ENCODE data around the gene PRSS22. TPM values are rescaled to one million over a fixed set of nuclear protein-coding genes. Genes with fewer than 3 reads are reported as not detected.

Gene PRSS22
- total RNA-seq, 1 donor from 2014 or later = not detected

DNA sequence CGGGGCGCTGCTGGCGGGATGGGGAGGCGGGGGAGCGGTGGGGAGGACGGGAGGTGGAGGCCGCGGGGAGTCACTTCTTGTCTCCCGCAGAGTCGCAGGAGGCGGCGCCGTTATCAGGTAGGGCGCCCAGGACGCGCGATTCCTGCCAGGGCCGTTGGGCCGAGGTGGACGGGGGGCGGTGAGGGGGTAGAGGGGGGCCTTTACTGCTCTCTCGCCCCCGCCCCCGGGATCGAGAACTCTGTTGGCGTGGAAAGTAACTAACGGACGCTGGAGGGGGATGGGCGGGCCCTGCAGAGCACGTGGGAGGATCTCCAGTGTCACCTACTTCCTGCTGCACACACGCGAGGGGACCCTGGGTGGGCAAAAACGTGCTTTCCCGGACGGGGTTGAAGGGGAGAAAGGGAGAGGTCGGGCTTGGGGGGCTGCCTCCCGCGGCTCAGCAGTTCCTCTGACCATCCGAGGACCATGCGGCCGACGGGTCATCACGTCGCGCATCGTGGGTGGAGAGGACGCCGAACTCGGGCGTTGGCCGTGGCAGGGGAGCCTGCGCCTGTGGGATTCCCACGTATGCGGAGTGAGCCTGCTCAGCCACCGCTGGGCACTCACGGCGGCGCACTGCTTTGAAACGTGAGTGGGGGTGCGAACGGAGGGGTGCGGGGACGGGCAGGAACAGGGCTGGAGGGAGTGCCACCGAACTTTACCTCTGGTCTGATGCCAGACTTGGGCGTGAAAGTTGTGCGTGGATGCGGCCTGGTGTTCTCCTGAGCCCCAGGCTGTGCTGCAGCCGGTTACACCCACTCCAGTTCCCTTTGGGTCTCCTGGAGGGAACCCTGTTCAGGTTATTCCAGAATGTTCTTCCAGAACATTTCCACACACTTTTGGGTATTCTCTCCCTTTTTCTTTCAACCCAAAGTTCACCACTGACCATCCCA, 40.4 kb downstream of the PRSS22 start:
- DNase-seq (ENCODE audit: low read depth) = no peak

DNA sequence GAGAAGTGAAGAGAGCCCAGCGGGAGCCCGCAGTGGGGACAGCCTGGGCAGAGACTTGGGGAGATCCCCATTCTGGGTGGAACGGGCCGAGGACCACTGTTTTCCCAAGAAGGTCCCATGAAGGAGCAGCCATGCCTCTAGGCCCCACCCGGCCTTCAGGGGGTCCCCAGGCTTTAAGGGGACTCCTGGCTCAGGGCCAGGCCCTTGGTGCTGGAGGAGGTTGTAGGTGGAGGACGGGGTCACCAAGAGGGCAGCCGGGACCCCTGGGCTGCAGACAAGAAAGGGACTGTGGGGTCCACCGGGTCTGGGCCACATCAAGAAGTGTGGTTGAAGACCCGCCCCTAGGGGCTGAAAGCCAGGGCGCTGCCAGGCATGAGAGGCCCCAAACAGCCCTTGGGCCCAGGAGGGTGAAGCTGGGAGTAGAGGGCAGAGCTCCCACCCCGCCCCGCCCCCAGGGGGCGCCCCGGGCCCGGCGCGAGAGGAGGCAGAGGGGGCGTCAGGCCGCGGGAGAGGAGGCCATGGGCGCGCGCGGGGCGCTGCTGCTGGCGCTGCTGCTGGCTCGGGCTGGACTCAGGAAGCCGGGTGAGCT, 41.1 kb downstream of the PRSS22 start, which contains the start of gene PRSS21:
PRSS21 (plus strand) TSS at position 487 of the 589 bp plus-strand sequence; CDS start at position 519, 32 bp downstream.
- no peak for DNase-seq (ENCODE audit: low read depth)

DNA sequence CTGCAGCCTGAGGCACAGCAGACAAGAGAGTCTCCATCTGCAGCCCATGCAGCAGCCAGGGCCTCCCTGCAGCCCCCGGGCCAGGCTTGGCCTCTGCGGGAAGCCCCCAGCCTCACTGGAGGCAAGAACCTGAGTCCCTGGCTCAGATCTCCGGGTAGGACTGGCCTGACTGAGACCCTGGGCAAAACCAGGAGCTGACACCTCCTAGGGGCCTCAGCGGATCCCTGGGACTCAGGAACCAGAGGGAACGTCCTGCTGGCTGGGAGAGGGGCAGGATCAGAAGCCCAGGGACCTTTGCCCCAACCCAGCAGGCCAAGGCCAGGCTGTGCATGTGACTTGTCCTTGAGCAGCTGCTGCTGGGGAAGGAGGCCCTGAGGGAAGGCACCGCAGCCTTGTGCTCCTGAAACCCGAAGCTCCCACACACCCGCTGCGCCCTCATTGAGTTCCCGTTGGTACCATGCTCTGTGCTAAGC, 42.6 kb downstream of the PRSS22 start:
- peak; percentile 42 for DNase-seq (ENCODE audit: low read depth)

DNA sequence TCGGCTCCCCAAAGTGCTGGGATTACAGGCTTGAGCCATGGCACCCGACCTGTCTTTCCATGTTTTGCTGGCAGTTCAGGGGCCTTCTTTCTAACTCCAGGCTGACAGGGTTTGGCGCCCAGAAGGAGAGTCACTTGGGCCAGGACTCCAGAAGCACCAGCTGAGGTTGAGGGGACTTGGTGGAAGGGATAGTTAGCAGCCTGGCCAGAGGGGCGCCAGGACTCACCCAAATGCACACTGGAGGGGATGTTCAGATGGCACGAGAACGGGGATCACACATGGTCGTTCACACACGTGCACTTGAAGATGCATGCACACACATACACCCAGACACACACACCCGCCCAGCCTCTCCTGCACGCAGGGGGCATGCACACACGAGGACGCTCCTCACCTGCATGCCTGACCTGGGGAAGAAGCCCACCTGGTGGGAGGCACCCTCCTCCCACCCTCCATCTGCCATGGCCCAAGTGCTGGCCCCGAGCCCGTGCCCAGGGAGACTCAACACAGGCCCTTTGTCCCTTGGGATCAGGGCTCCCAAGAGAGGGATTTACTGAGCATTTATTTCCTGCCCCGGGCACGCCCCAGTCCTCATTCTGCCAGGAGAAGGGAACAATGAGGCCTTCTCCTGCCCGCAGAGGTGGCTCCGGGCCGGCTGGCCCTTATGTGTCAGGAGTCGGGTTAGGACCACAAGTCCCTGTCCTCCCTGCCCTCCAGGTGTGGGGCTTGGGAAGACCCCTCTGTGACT, 43.2 kb downstream of the PRSS22 start:
- no peak for DNase-seq (ENCODE audit: low read depth)

DNA sequence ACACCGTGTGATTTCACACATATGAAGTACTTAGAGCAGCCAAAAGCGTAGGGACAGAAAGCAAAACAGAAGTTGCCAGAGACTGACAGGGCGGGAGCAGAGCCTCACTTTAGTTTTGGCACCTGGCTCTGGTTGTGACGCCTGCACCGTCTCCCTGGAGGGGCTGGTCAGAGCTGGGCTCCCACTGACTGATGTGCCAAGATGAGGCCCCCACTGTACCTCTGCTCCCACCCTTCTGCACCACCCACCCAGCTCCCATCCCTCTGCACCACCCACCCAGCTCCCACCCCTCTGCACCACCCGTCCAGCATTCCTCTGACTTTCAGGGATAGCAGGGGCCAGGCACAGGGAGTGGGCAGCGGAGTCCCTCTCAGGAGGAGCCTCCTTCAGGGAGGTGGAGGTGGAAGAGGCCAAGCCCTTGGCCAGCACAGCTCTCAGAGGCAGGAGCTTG, 44.2 kb downstream of the PRSS22 start:
- no peak for DNase-seq (ENCODE audit: low read depth)

DNA sequence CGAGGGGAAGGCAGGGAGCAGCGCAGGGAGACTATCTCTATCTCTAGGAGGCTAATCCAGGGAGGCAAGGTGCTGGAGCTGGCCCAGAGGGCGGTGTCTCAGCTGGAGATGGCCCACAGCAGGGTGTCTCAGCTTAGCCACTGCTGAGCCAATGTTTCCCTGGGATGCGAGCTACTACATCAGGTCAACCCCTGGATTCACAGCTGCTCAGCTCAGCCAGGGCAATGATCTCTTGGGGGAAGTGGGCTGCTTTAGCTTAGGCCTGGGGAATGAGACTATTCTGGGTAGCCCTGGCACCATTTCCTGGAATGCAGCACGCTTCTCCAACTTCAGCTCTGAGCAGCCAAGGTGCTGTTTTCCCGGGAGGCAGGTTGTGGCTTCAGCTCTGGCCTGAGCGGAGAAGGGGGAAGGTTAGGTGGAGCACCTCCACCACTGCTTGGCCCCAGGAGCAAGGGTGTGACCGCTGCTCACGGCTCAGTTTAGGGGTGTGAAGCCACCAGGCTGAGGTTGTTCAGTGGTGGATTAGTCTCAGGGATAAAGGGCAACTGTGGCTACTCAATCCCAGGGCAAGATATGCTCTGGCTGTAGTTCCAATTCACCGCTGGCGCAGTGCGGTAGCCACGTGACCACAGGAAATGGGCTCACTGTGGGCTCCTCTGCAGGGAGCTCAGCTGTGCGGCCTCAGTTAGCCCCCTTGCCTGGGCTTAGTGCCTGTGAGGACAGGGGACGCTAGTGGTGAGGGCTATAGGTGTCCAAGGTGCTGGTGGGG, 46.1 kb downstream of the PRSS22 start:
- peak; percentile 19 for DNase-seq (ENCODE audit: low read depth)

DNA sequence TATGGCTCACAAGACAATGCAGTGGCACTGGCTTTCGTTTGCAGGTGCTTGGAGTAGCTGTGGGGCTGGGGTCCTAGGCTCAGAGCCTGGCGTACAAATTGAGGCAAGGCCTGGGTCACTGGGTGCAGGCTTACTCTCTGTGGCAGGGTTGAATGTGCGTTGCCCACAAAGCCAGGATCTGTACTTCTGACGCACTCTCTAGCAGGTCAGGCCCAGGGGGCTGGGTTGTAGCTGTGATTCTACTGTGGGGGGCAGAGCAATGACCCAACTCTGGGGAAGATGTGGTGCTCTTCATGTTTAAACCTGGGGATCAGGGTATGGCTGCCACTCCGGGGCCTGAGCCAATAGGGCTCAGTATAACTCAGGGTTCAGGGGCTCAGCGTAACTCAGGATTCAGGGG, 47.3 kb downstream of the PRSS22 start:
- DNase-seq (ENCODE audit: low read depth) = no peak

DNA sequence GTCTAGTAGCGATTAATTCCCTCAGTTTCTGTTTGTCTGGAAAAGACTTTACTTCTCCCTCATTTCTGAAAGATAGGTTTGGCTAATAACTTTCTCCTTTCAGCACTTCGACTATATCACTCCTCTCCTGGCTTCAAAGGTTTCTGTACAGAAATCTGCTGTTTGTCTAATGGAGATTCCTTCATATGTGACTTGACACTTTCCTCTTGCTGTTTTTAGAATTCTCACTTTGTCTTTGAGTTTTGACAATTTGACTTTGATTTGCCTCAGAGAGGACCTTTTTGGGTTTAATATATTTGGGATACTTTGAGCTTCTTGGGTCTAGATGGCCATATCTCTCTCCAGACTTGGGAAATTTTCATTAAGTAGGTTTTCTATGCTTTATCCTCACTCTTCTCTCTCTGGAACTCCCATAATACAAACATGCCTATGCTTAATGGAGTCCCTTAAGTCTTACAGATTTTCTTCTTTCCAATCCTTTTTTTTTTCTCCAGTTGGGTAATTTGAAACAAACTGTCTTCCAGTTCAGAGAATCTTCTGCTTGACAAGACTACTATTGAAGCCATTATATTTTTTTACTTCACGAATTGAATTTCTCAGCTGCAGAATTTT, 48.7 kb downstream of the PRSS22 start:
- DNase-seq (ENCODE audit: low read depth) = no peak

DNA sequence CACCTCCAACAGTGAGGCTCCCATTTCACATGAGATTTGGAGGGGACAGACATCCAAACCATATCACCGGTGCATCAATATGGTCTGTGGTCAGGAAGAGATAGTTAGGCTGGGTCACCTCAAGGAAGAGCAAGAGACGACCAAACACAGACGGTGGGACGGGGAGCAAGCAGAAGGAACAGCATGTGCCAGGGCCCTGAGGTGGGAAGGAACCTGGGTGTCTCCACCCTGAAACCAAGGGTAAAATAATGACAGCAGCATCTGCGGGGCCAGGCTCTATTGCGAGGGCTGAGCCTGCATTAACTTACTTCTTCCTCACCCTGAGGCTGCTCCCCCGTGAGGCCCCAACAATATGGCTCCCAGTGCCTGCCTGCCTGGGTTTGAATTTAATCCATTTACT, 49.8 kb downstream of the PRSS22 start:
- DNase-seq (ENCODE audit: low read depth) = no peak

DNA sequence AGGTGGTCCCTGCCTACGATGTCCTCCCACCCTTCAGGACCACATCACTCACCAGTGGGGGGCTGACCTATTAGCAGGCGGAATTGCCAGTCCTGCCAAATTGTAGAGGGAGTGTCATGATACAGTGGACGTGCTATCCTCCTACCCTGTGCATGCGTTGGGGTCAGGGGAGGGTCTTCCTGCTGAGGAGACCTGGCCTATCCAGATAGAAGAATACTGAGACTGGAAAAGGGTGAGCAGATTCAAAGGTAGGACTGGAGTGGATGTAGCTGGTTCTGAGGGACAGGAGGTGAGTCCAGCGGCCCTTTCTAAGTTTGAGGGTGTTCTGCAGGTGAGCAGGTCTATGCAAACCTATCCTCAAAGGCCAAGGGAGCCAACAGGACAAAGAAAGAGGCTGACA, 51.7 kb downstream of the PRSS22 start:
- DNase-seq (ENCODE audit: low read depth) = no peak

DNA sequence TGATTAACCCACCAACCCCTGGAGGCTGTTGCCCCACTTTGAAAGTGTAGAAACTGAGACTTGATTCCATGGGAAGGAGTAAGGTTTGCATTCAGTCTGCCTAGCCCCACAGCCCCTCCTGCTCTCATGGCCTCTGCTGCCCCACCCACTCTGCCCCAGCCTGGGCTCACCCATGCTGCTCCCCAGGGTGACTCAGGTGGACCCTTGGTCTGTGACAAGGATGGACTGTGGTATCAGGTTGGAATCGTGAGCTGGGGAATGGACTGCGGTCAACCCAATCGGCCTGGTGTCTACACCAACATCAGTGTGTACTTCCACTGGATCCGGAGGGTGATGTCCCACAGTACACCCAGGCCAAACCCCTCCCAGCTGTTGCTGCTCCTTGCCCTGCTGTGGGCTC, 53.2 kb downstream of the PRSS22 start:
- no peak for DNase-seq (ENCODE audit: low read depth)

DNA sequence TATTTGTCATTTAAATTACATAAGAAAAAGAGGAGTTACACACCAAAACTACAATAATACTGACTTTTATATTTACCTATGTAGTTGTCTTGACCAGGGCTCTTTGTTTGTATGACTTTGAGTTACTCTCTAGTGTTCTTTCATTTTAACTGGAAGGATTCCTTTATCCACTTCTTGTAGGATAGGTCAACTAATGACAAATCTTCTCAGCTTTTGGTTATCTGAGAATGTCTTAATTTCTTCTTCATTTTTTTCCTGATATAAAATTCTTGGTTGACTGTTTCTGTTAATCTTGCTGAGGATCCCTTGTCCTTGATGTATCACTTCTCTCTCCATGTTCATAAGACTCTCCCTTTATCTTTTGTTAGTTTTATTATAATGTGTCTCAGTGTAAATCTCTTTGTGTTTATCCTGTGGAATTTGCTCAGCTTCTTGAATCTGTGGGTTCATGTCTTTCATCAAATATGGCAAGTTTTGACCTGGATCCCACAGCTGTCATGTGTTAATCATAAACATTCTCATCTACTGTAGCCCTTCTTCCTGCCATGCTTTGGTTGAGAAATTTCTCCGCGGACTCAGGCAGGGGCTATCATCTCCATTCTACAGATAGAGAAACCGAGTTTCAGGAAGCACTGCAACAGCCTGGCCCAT, 54.3 kb downstream of the PRSS22 start:
- no peak for DNase-seq (ENCODE audit: low read depth)

Other genes starting within 250 kb of the PRSS22 start
- gene KCTD5, start 175.6 kb downstream of the PRSS22 start, total RNA-seq = 39.0 and 40.6 TPM in 2 replicates
- gene PRSS27, start 137.9 kb downstream of the PRSS22 start, total RNA-seq = 0.26 and 0.62 TPM in 2 replicates
- 93.5 and 93.8 TPM in 2 replicates for gene SRRM2, start 105.5 kb downstream of the PRSS22 start, total RNA-seq
- 235 and 770 TPM in 2 replicates for gene ELOB, start 80.9 kb downstream of the PRSS22 start, total RNA-seq
- not detected in 2 replicates for gene PRSS33, start 70.6 kb downstream of the PRSS22 start, total RNA-seq
- not detected in 2 replicates for gene PRSS41, start 59.7 kb downstream of the PRSS22 start, total RNA-seq
- not detected in 2 replicates for gene PRSS21, start 40.9 kb downstream of the PRSS22 start, total RNA-seq
- not detected in 2 replicates for gene ZG16B, start 27.9 kb downstream of the PRSS22 start, total RNA-seq
- 59.9 and 77.1 TPM in 2 replicates for gene FLYWCH2, start 25.0 kb upstream of the PRSS22 start, total RNA-seq
- gene FLYWCH1, start 53.8 kb upstream of the PRSS22 start, total RNA-seq = 27.7 and 36.9 TPM in 2 replicates
- 10.4 and 17.8 TPM in 2 replicates for gene KREMEN2, start 106.1 kb upstream of the PRSS22 start, total RNA-seq
- gene PAQR4, start 111.2 kb upstream of the PRSS22 start, total RNA-seq = 14.6 and 18.0 TPM in 2 replicates
- gene PKMYT1, start 122.3 kb upstream of the PRSS22 start, total RNA-seq = 0.53 and 6.7 TPM in 2 replicates
- gene CLDN9, start 154.8 kb upstream of the PRSS22 start, total RNA-seq = 0.05 and 0.36 TPM in 2 replicates
- 0.52 TPM in 1 of 2 replicates, not detected in the other for gene CLDN6, start 160.0 kb upstream of the PRSS22 start, total RNA-seq
- 217 and 325 TPM in 2 replicates for gene TNFRSF12A, start 162.2 kb upstream of the PRSS22 start, total RNA-seq
- 23.0 and 34.9 TPM in 2 replicates for gene HCFC1R1, start 165.8 kb upstream of the PRSS22 start, total RNA-seq
- gene THOC6, start 165.9 kb upstream of the PRSS22 start, total RNA-seq = 19.8 and 23.7 TPM in 2 replicates
- not detected in 2 replicates for gene BICDL2, start 178.8 kb upstream of the PRSS22 start, total RNA-seq
- gene MMP25, start 188.4 kb upstream of the PRSS22 start, total RNA-seq = 0.05 TPM in 2 replicates
- 646 and 732 TPM in 2 replicates for gene IL32, start 207.5 kb upstream of the PRSS22 start, total RNA-seq
- not detected in 2 replicates for gene ZSCAN10, start 241.1 kb upstream of the PRSS22 start, total RNA-seq